K562 (cell line): ENCODE measurements around the gene ELMO3. TPM values are rescaled to one million over a fixed set of nuclear protein-coding genes. Genes with fewer than 3 reads are reported as not detected.

Source experiments
- BRD4 ChIP-seq: fragments of 200-600 bp; sonication (generic); IDR thresholded peaks from 2 replicates; pipeline ENCODE4 v1.6.1; 2017; ENCODE audit warnings: inconsistent platforms
- CBFB ChIP-seq: sonication (generic); formaldehyde crosslinking; IDR thresholded peaks from 2 replicates; pipeline ENCODE4 v1.4.0; 2020; ENCODE audit warnings: mild to moderate bottlenecking, missing genetic modification reagents
- CBX5 ChIP-seq: IDR thresholded peaks from 2 replicates; pipeline ENCODE4 v1.6.1; 2014; ENCODE audit warnings: low read depth, borderline replicate concordance
- ELF4 ChIP-seq: fragments of 450-650 bp; formaldehyde crosslinking; IDR thresholded peaks from 2 replicates; pipeline ENCODE4 v1.4.0; 2022; ENCODE audit warnings: missing genetic modification characterization
- FOXA1 ChIP-seq: fragments of 450-650 bp; IDR thresholded peaks from 2 replicates; pipeline ENCODE4 v1.6.1; 2016; ENCODE audit warnings: mild to moderate bottlenecking, borderline replicate concordance
- HEY1 ChIP-seq: fragments of 250-450 bp; sonication (Bioruptor Pico); IDR thresholded peaks from 2 replicates; pipeline ENCODE4 v1.5.0; 2020; ENCODE audit warnings: mild to moderate bottlenecking, moderate library complexity, borderline replicate concordance
- PTTG1 ChIP-seq: fragments of 450-650 bp; IDR thresholded peaks from 2 replicates; pipeline ENCODE4 v1.6.1; 2016; ENCODE audit warnings: low read depth, mild to moderate bottlenecking, missing genetic modification characterization, missing compliant biosample characterization
- SMAD3 ChIP-seq: fragments of 450-650 bp; formaldehyde crosslinking; conservative IDR thresholded peaks from 2 replicates; pipeline ENCODE4 v1.4.0; 2020; ENCODE audit warnings: mild to moderate bottlenecking
- SMARCC2 ChIP-seq: fragments of 450-650 bp; IDR thresholded peaks from 2 replicates; pipeline ENCODE4 v1.6.1; 2017; ENCODE audit warnings: antibody characterized with exemption, moderate library complexity, mild to moderate bottlenecking, low read depth
- ZNF184 ChIP-seq: sonication (generic); formaldehyde crosslinking; IDR thresholded peaks from 2 replicates; pipeline ENCODE4 v1.5.0; 2020; ENCODE audit warnings: missing genetic modification reagents
- ZNF217 ChIP-seq: sonication (generic); formaldehyde crosslinking; IDR thresholded peaks from 2 replicates; pipeline ENCODE4 v1.8.0; 2022; ENCODE audit warnings: mild to moderate bottlenecking, missing genetic modification reagents
- ZNF518B ChIP-seq: fragments of 250-450 bp; sonication (Bioruptor Pico); IDR thresholded peaks from 2 replicates; pipeline ENCODE4 v1.5.0; 2021; ENCODE audit warnings: mild to moderate bottlenecking, moderate library complexity
- ZNF592 ChIP-seq: fragments of 450-650 bp; IDR thresholded peaks from 2 replicates; pipeline ENCODE4 v1.6.1; 2017; ENCODE audit warnings: antibody characterized with exemption, mild to moderate bottlenecking
- ZNF655 ChIP-seq: fragments of 250-450 bp; sonication (Bioruptor Pico); IDR thresholded peaks from 2 replicates; pipeline ENCODE4 v1.5.0; 2021
- ZNF76 ChIP-seq: fragments of 250-450 bp; sonication (Bioruptor Pico); IDR thresholded peaks from 2 replicates; pipeline ENCODE4 v1.4.0; 2020; ENCODE audit warnings: mild to moderate bottlenecking, moderate library complexity, borderline replicate concordance
- ZNF785 ChIP-seq: fragments of 250-450 bp; sonication (Bioruptor Pico); IDR thresholded peaks from 2 replicates; pipeline ENCODE4 v1.4.0; 2020; ENCODE audit warnings: mild to moderate bottlenecking
- polyA plus RNA-seq, 8 experiments: library from polyadenylated mRNA; depleted of rRNA in 4 of 8; stranded (reverse) in 5 of 8; unstranded in 3 of 8; fragments of >200 nt; fragmentation: Nextera tagmentation in 2 of 8; fragmentation: Illumina TruSeq in 1 of 8; extraction: Ambion mirVana in 2 of 8; extraction: Trizol in 1 of 8; gene quantifications; 2 replicates each; pipeline versions ENCODE4 v1.2.1 to v1.2.3, GENCODE V29; 2011 to 2014; ENCODE audit warnings: inconsistent platforms in 1 of 8, missing spikeins in 1 of 8
- total RNA-seq, 7 experiments: library from RNA; depleted of rRNA in 6 of 7; stranded (reverse); fragments of >200 nt in 6 of 7; fragmentation: Illumina TruSeq in 2 of 7; extraction: Trizol in 2 of 7; gene quantifications; 2 replicates each; pipeline versions ENCODE4 v1.2.1 to v1.2.3, GENCODE V29; 2011 to 2021; ENCODE audit warnings: low replicate concordance in 1 of 7

The ELMO3 gene
- total and polyA plus RNA-seq, 9 of the 15 experiments (the other 6 are each of a cell fraction or from before 2014, with no cell fraction given): 0.04 to 5.1 (median 1.5) TPM

- TF ChIP-seq ZNF592: no peak
- no peak for TF ChIP-seq ZNF655 (CRISPR knock-in tag)
- TF ChIP-seq ZNF184: no peak
- TF ChIP-seq SMAD3: no peak
- TF ChIP-seq ZNF518B: no peak
- no peak for TF ChIP-seq FOXA1
- no peak for TF ChIP-seq CBX5
- TF ChIP-seq ZNF785 (CRISPR knock-in tag): no peak
- TF ChIP-seq ZNF217 (CRISPR knock-in tag): no peak
- no peak for TF ChIP-seq PTTG1 (tag)
- TF ChIP-seq SMARCC2: no peak
- TF ChIP-seq HEY1: no peak
- TF ChIP-seq CBFB (CRISPR knock-in tag): no peak
- no peak for TF ChIP-seq ZNF76 (CRISPR knock-in tag)
- no peak for TF ChIP-seq BRD4
- TF ChIP-seq ELF4: no peak
Measured at GRCh38 chr16:67155295-67156142, 43.4 kb upstream of the ELMO3 start (continued).
